Measurements from ENCODE around the gene ACACA. TPM values are rescaled to one million over a fixed set of nuclear protein-coding genes. Genes with fewer than 3 reads are reported as not detected.
"Not testable (repeated sequence)": the region's sequence is repeated elsewhere in the genome, so short reads cannot be mapped to it uniquely, and the experiment has no call there.

Gene ACACA
- total RNA-seq, 1 experiment from 2014 or later: 11.3 TPM

DNA sequence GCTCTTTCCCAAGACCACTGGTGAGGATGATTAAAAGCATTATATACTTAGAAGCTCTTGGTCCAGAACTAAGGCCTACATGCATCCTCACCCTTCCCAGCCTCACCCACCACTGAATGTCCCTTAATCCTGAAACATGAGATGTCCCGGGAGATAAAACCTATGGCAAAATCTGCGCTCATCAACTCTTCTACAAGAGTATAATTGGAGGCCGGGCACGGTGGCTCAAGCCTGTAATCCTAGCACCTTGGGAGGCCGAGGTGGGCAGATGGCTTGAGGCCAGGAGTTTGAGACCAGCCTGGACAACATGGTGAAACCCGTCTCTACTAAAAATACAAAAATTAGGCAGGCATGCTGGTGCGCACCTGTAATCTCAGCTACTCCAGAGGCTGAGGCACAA lies 13.3 kb downstream of the ACACA start:
- no peak for DNase-seq (ENCODE audit: low read depth)

DNA sequence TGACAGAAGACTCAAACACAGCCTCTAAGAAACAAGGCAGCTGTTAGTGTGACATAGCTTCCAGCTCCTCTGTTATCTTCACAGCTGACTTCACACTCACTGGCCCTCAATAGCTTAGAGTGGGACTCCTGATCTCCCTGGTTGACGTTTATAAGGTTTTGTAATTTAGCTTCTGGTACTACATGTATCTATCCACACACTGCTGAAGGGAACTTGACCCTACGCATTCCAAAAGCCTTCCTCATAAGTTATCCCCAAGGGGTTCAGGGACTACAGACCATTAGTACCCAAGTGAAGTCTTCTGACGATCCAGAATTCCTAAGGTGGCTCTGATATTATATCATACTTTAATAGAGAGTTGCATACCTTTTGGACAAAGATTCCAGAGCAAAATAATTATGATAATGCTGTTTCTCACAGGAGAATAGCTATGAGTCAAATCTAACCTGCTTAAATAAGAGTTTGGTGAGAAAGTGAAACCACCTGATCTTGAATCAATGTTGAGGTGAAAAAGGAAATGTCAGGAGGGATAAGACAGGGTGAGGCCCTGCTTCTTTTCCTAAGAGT lies 14.5 kb downstream of the ACACA start:
- peak; percentile 41 for DNase-seq (ENCODE audit: low read depth)

DNA sequence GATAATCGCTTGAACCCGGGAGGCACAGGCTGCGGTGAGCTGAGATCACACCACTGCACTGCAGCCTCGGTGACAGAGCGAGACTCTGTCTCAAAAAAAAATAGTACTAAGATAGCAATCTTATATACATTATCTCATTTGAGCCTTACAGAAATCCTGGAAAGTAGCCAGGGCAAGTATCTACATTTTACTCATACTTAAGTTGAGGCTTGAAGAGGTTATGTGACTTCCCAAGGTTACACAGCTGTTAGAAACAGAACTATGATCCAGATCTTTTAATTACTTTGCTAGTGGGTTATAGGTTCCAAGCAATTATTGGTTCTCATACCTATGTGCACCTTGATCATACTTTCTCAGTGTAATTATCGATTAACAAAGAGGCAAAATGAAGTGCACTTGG lies 15.5 kb downstream of the ACACA start:
- no peak for DNase-seq (ENCODE audit: low read depth)

DNA sequence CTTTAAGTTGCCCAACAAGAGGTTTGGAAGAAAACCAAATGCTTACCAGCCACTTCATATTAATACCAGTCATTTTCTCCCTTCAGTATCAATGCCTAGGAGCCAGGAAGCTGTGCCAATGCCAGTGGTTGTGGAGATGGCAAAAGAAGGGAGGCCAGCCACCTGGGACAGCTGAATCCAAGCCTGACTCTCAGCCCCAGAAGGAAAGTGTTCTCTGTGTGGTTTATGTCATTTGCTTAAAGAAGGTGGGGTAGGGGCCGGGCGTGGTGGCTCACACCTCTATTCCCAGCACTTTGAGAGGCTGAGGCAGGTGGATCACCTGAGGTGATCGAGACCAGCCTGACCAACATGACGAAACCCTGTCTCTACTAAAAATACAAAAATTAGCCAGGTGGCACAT lies 17.5 kb downstream of the ACACA start:
- no peak for DNase-seq (ENCODE audit: low read depth)

DNA sequence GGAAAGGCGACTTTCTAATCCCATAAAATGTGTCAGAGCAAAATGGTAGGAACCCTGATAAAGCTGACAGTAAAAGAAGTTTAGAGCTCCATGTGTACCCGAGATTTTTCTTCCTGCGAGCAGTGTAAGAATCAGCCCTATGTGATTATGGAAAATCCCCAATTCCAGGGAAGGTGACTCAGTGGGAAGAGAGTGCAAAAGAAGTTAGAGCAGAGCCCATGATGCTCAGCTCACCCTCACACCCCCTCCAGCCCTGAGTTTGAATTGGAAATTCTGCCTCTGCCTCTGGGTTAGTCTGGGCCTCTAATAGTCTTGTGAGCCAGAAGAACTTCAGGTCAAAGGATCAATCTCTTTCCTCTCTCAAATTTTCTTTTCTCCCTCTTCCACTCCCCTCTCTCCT lies 18.4 kb downstream of the ACACA start:
- DNase-seq (ENCODE audit: low read depth): peak; percentile 41

DNA sequence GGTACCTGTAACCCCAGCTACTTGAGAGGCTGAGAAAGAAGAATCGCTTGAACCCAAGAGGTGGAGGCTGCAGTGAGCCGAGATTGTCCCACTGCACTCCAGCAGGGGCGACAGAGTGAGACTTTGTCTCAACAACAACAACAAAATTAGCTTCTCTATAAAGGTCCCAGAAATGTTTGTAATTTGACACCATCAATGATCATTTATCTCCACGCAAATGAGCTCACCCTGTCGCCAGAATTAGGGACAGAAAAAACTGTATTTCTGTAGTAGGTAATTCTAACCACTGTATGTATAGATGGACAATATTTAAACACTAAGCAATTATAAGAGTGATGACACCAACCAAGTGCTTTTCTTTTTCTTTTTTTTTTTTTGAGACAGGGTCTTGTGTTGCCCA lies 20.2 kb downstream of the ACACA start:
- DNase-seq (ENCODE audit: low read depth): no peak

DNA sequence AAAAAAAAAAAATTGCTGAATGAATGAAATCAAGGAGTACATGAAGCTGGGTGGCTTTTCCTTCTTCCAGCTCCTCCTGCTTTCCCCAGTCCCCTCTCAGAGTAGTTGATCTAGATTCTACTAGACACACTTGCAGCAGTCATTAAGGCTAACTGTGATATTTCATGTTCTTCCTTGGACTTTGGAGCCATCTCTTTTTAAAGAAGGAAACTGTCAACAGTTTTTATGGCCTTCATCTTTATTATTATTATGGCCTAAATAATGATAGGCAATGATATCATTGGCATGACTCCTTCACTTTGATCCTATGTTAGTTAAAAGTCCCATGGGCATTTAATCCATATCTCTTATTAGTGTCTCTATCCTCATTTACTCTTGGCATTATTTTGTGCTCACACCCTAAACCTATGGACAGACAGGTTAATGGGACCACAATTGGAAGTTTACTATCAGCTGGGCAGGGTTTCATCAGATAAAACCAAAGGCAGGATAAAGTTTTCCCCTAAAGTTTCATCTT lies 21.1 kb downstream of the ACACA start:
- DNase-seq (ENCODE audit: low read depth): no peak

DNA sequence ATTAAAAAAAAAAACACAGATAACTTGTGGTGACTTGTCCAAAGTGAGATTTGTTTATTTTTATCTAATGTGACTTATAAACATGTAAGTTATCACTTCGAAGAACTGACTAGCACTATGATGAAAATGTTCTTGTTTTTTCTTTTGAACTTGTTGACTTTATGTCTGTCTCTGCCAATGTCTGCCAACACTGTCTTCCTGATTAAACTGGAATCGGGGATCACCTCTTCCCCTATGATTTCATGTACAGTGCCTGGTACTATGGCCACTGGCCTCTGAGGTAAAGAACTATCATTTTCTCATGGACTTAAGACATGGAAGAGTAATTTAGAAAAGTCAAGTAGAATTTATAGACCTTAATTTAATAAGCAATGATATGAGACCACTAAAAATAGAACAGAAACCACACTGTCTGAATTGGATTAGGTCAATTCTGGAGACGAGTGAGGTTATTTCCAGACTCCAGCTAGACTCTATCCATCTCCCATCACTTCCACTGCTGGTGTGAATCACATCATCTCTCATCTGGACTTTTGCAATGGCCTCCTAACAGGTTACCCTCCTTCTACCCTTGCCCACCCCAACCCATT lies 22.0 kb downstream of the ACACA start:
- no peak for DNase-seq (ENCODE audit: low read depth)

DNA sequence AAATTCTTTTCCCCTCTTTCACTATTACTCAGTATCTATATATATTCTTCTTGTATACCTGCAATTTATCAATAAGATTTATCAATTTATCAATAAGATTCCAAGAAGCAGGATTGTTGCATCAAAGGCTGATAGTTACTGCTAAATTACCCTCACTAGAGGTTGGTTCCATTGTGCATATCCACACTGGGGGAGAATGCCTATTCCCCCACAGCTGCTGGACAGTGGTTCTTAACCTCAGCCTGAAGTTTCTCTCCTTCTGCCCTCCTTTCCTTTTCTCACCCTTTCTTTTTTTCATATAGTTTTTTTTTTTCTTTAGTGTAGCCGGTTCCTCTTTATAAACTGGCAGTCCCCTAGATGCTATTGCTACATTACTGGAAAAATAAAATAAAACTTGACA lies 24.6 kb downstream of the ACACA start:
- DNase-seq (ENCODE audit: low read depth): no peak

DNA sequence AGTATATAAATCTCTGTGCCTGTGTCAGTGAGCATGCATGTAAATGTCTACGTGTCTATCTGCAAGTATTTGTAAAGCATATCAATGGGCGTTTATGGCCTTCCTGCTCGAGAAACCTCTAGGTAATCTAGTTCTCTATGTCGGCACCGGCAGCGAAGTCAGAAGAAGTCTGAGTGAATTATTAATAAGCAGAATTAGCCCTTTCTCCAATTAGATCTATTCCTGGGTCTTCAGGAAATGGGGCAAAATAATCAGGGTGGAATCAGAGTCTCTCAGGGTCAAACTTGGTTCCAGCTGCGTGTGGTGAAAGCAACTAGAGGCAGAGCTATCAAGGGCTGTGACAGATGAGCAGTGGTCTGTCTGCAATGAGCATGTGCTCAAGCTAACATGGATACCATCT lies 30.9 kb downstream of the ACACA start, which contains the start of gene C17orf78:
TSS of gene C17orf78 (plus strand) at position 280 of the 400 bp plus-strand sequence. CDS start at position 388, 108 bp downstream.
- DNase-seq (ENCODE audit: low read depth): no peak

DNA sequence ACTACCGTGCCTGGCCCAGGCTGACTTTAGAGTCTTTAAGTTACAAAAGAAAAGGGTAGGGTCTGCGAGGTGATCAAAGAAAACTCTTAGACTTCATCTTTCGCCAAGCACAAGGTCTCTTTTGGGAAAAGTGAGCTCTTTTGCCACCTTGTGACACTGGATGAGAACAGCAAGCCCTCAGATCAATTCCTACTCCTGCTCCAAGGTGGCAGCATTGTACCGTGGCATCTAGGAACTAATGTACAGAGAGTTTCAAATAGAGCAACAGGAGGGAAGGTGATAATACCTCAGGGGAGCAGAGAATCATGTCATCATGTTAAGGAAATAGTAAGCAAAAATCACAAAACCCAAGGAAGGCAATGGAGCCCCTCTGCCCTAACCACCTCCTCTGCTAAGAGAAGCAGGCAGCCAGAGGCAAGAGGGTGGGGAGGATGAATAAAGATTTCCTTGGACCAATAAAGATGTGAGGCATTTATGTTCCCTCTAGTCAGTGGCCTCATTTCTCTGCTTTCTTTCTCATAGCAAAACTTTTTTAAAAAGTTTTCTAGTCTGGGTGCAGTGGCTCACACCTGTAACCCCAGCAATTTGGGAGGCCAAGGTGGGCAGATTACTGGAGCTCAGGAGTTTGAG lies 33.0 kb downstream of the ACACA start:
- peak; percentile 72 for DNase-seq (ENCODE audit: low read depth)

DNA sequence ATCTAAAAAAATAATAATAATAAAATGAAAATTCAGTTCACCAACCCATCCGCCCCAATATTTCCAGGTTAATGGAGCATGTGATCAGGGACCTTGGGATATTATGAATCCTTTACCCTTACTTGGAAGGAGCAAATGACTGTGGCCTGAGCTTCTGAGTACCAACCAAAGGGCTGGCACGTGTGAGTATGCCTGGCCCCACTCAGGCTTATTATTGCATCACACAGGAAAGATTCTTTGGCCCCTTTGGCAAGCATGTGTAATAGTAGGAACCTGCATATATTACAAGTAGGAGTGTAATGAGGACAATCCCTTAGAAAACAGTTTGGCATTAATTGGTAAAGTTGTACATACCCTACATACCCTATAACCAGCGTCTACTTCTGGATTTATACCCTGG lies 38.1 kb downstream of the ACACA start:
- DNase-seq (ENCODE audit: low read depth): no peak

DNA sequence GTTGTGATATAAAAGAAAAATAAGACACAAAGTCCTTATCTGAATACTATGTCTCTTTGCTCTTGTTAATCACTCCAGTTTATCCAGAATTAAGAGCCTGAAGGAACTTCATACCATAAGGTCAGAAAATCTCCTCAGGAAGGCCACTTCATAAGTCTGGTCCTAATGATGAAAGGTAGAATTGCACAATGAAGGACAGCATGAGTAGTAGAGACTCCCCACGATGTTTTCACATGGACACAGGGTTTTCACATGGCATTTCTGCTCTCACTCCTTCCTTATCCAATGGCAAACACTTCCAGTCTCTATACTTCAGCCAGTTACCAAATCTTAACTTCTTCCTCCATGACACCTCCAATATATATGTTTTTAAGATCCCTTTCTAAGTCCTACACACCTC lies 41.0 kb downstream of the ACACA start:
- no peak for DNase-seq (ENCODE audit: low read depth)

DNA sequence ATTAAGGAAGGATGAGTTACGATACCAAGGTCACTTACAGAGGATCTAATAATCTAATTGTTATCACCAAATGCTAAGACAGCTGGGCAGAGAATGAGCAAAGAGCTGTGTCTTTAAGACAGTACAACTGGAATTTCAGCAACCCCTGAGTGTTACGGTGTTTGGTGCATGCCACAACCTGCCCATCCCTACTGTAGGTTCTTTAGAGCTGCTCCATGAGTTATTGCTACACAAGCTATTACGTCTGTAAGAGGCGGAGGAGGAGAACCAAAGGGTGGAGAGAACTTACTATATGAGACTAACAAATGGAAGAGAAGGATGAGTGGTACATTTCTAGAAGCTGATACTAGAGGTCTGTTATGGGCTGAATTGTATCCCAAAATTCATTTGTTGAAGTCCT lies 45.1 kb downstream of the ACACA start:
- DNase-seq (ENCODE audit: low read depth): no peak

DNA sequence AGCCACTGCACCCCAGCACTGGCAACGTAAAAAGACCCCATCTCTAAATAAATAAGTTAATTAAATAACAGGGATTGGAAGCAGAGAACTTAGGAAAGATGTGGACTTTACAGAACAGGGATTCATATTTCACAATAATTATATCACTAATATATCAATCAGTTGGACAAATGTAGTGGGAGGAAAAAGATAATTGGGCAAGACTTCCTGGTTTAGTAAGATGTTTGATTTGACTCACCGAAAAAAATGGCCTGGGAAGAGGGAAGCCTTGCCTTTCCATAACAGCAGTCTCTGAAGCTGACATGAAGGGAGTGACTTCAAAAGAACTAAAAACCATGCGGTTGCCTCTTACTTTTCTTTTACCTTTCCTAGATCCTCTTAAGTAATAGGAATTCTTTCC lies 46.0 kb downstream of the ACACA start:
- no peak for DNase-seq (ENCODE audit: low read depth)

DNA sequence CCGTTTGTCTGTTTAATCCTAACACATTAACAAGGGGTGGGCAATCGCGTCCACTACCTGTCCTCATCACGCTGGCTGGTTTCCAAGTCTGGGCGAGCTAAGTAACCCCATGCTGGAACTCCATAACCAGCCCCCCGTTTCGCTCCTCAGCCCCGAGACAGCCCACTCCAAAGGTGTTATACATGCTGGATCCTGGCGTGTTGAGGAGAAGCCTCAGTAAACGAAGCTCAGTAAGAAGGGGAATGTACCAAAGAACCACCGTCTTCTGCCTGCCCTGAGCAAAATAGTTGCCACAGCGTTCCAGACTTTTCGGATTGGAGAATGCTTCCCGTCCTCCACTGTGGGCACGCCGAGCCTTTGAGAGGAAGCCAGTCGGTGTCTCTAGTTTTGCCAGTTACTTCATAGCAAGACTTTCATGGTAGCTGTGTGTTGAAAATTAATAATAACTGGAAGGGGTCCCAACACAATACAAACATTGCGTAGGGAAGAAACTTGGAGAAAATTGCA lies 46.9 kb downstream of the ACACA start:
- no peak for DNase-seq (ENCODE audit: low read depth)

DNA sequence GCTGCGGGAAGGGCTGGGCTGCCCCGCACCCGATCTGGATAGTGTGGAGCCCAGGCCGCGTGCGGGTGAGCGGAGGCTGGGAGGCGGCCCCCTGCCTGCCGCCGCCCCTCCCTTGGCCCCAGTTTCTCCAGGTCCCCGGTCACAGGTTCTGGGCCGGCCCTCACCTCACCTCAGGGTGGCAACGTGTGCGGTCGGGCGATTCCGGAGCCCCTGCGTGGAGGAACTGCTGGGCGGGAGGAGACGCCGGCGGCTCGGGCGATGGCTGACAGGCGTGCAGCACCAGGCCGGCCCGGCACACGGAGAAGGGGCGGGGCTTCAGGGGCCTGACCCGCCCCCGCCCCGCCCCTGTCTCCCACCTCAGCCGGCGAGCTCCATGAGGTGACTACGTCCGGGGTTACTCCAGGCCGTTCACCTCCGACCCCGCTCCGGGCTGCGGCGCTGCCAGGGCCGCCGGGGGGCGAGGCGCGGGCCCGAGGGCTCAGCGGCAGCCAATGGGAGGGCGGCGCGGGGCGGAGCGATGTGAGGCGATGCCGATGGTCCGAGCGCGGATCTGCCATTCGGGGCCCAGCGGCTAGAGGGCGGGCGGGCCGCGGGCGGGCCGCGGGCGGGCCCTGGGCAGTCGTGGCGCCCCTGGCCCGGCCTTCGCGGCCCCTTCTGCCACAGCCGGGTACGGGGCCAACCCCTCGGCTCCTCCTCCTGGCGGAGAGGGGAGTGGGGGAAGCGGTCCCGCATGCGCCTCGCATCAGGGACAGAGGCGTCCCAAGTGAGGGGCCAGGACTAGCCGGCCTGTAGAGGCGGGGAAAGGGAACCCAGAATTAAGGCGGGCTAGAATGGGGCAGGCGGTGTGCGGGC lies 47.6 kb downstream of the ACACA start:
- DNase-seq (ENCODE audit: low read depth): peak; percentile 93

DNA sequence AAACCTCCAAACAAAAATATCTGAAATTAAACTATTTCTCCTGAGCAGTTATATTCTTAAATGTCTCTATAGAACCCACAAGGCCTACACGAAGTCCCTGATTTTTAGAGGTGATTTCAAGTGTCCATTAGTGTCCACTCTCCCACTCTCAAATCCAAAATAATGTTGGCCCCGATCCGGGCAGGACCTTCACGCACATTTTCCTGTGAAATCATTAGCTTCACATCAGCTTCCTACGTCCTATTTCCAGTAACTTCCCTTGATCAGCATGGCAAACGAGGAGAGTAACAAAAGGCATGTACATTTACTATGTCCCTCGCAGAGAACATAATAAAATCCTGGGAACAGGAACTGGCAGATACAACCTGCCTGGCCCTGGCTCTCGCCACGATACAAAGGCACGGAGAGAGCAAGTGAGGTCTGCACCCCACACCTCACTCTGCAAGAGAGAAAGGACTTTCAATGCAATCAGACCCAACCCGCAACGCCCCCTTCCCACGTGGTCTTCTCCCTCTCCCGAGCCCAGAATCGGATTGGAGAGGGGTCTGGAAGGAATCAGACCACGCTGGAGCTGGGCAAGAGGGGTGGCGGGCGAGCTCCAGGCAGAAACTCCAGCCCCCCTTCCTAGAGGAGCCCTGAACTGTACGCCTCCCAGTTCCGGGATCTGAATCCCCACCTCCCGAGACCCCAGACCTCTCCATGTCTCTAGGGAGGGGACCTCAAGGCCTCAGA lies 48.4 kb downstream of the ACACA start:
- peak; percentile 63 for DNase-seq (ENCODE audit: low read depth)

DNA sequence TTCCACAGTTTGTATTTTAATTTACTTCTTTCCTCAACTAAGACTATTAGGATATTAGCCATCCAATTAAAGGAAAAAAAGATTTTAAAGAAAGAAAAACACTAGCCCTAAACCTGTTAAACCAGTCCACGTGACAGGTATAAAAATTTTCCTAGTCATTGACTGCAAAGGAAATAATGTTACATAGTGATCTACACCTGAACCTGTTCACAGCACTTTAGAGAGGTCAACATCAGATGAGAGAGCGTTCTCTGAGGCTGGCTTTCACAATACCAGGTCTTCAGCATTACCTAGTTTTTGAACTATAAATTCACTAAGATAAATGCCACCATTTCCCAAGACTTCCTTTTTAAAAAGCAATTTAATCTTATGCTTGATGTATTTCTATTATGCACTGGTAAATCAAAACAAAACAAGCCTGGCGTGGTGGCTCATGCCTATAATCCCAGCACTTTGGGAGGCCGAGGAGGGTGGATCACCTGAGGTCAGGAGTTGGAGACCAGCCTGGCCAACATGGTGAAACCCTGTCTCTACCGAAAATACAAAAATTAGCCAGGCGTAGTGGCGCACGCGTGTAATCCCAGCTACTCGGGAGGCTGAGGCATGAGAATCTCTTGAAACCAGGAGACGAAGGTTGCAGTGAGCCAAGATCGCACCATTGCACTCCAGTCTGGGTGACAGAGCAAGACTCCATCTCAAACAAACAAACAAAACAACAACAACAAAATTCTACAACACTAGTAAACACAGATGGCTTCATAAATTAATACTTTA lies 49.7 kb downstream of the ACACA start:
- DNase-seq (ENCODE audit: low read depth): not testable (repeated sequence)

DNA sequence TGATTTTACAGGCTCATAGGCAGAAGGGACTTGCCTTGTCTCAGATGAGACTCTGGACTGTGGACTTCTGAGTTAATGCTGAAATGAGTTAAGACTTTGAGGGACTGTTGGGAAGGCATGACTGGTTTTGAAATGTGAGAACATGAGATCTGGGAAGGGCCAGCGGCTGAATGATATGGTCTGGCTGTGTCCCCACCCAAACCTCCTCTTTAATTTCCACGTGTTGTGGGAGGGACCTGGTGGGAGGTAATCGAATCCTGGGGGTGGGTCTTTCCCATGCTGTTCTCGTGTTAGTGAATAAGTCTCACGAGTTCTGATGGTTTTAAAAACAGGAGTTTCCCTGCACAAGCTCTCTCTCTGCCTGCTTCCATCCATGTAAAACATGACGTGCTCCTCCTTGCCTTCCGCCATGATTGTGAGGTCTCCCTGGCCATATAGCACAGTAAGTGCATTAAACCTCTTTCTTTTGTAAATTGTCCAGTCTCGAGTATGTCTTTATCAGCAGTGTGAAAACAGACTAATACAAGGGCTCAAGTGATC lies 59.7 kb downstream of the ACACA start:
- not testable (repeated sequence) for DNase-seq (ENCODE audit: low read depth)

Measured in Daoy (cell line).